Inferior parietal cortex (tissue), 1 donor: ENCODE results near the gene ASAP2.

Experiments
- DNase-seq: peaks from one replicate; pipeline ENCODE4 v3.0.0-alpha.2; 2016; ENCODE audit errors: extremely low spot score

The ASAP2 gene

GRCh38 chr2:9296559-9296958, 89.9 kb downstream of the ASAP2 start:
- no peak for DNase-seq

GRCh38 chr2:9297156-9297555, 90.5 kb downstream of the ASAP2 start:
- peak; percentile 37 for DNase-seq

GRCh38 chr2:9297807-9298206, 91.2 kb downstream of the ASAP2 start:
- peak; percentile 45 for DNase-seq

GRCh38 chr2:9298583-9298982, 92.0 kb downstream of the ASAP2 start:
- no peak for DNase-seq

- DNase-seq = no peak
Observed at GRCh38 chr2:9299161-9300100, 92.8 kb downstream of the ASAP2 start.

- DNase-seq = no peak
Observed at GRCh38 chr2:9300214-9300613, 93.6 kb downstream of the ASAP2 start.

GRCh38 chr2:9300829-9301453, 94.3 kb downstream of the ASAP2 start:
- DNase-seq = no peak

GRCh38 chr2:9302755-9303154, 96.1 kb downstream of the ASAP2 start:
- no peak for DNase-seq

GRCh38 chr2:9303528-9304225, 97.1 kb downstream of the ASAP2 start:
- DNase-seq = peak; percentile 60

- DNase-seq = no peak
Observed at GRCh38 chr2:9306911-9307310, 100.3 kb downstream of the ASAP2 start.

GRCh38 chr2:9307535-9307934, 100.9 kb downstream of the ASAP2 start:
- peak; percentile 44 for DNase-seq

- no peak for DNase-seq
Observed at GRCh38 chr2:9308186-9308955, 101.8 kb downstream of the ASAP2 start.

GRCh38 chr2:9309147-9309546, 102.5 kb downstream of the ASAP2 start:
- no peak for DNase-seq

GRCh38 chr2:9310377-9310776, 103.8 kb downstream of the ASAP2 start:
- no peak for DNase-seq

GRCh38 chr2:9310798-9311197, 104.2 kb downstream of the ASAP2 start:
- no peak for DNase-seq

- DNase-seq = no peak
Observed at GRCh38 chr2:9311488-9311887, 104.9 kb downstream of the ASAP2 start.

GRCh38 chr2:9312591-9312990, 106.0 kb downstream of the ASAP2 start:
- DNase-seq = no peak

GRCh38 chr2:9313443-9313842, 106.8 kb downstream of the ASAP2 start:
- no peak for DNase-seq

- DNase-seq = no peak
Observed at GRCh38 chr2:9315280-9315847, 108.8 kb downstream of the ASAP2 start.

GRCh38 chr2:9317559-9317958, 110.9 kb downstream of the ASAP2 start:
- no peak for DNase-seq
